ENCODE results near the gene ITM2C.

The ITM2C gene

DNA sequence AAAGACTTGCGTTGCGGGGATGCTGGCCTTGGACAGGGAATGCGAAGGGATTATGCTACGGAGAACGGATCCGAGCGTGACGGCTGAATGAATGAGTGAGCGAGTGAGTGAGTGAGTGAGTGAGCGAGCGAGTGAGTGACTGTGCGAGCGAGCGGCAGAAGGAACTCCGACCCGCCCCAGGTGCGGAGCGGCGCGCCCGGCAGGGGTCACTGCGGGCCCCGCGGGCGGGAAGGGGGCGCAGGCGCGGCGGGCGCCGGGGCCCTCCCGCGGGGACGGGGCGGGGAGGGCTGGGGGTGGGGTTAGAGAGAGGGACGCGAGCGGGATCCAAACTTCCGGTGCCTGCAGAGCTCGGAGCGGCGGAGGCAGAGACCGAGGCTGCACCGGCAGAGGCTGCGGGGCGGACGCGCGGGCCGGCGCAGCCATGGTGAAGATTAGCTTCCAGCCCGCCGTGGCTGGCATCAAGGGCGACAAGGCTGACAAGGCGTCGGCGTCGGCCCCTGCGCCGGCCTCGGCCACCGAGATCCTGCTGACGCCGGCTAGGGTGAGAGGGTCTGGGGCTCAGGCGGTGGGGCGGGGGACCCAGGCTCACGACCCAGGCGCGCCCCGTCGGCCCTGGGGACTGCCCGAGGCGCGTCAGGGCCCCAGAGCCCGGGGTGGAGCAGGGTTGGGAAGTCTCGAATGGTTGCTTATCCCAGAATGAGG, at the start of gene ITM2C:
TSS of gene ITM2C (plus strand) at position 338 of the 702 bp plus-strand sequence. CDS start at position 422, 84 bp downstream.
- peak; percentile 71 for DNase-seq

DNA sequence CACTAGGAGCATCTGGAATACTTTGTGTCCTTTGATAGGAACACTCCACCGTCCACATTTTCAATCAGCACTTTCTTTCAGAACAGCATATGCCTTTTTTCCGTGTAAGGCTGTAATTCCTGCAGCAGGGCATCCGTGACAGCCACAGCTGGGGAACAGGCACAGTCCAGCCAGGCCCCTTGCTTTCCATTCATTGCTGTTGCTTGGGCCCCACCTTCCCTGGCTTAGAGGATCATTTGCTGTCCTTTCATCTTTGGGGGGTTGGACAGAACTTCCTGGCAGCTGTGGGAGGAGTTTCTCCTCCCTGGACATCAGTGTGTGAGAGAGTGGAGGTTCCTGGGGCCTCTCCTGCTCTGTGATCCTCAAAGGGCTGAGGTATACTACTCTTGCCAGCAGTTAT, 49.7 kb upstream of the ITM2C start:
- no peak for DNase-seq

DNA sequence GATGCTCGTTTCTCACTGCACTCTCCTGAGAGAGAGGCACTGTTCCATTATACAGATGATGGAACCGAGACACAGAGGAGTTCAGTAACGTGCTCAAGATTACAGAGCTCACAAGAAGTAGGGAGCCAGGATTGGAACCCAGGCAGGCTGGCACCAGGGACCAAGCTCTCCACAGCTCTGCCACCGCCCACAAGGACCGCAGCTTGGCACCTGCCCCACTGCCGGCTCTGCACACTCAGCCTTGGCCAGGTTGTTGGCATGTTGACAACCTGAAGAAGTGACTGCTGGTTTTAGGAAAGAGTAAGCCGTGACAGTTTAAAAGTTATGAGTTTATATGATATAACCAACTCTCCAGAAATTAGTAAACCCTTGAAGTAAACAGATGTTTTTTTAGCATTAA, 48.0 kb upstream of the ITM2C start:
- DNase-seq = no peak

GRCh38 chr2:230819433-230819832, 45.3 kb upstream of the ITM2C start:
- DNase-seq = no peak

GRCh38 chr2:230821261-230821990, 43.3 kb upstream of the ITM2C start:
- DNase-seq = no peak

GRCh38 chr2:230821991-230822520, 42.7 kb upstream of the ITM2C start:
- no peak for DNase-seq

DNA sequence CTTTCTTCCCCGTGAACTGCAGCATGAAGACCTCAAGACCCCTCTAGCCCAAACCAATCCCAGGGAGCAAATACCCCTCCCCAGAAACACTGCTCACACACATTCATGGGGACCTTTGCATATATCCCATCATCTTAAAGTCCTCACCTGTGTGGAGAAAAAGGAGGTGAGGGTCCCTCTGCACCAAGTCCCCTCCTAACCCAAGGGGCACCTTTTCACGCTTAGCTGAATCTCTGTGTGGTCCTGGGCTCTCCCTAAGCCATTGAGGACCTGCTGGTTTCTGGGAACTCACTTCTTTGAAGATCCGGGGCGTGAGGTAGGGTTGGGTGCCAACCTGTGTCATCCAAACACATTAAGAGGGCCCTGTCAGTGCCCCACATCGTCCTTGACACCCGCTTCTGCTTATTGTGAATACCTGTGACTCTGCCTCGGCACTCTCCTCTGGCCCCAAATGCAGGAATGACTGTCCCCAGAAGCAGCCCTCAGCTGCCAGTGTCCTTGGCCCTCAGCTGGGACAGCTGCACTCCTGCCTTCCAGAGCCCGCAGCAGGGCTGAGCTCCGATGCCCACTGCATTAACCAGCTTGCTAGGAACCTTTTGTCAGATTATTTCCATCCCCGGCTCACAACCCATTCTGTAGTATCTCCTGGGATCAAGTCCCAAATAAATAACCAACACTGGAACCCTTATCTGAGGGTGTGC, 41.3 kb upstream of the ITM2C start:
- no peak for DNase-seq

DNA sequence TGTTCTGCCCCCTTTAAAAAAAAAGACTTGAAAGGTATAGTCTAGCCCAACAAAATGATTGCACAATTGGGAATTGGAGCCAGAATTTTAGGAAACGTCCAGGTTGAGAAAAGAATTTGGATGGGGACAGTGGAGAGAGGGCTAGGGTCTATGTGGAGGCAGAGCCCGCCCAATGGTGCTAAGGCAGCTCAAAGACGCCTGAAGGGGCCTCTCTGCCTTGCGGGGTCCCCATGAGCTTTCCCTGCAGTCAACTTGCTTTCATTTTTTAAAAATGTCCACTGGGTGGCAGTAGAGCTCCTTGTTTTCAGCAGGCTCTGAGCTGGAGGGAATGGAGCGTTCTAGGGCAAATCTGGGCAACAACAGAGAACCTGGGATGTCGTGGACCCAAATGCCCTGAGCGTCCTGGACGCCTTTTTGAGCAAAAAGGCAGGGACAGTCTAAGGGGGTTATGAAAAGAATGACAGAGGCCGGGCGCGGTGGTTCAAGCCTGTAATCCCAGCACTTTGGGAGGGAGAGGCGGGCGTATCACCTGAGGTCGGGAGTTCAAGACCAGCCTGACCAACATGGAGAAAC, 40.2 kb upstream of the ITM2C start:
- DNase-seq = peak; percentile 55

DNA sequence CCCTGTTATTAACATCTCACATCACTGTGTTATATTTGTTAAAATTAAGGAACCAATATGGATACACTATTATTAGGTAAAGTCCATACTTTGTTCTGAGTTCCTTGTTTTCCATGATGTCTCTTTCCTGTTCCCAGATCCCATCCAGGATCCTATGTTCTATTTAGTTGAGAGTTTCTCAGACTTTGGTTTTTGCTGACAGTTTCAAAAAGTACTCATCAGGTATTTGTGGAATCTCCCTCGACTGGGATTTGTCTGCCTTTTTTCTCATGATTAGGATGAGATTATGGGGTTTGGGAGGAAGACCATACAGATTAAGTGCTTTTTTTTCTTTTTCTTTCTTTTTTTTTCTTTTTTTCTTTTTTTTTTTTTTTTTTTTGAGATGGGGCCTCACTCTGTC, 39.4 kb upstream of the ITM2C start:
- DNase-seq = no peak

DNA sequence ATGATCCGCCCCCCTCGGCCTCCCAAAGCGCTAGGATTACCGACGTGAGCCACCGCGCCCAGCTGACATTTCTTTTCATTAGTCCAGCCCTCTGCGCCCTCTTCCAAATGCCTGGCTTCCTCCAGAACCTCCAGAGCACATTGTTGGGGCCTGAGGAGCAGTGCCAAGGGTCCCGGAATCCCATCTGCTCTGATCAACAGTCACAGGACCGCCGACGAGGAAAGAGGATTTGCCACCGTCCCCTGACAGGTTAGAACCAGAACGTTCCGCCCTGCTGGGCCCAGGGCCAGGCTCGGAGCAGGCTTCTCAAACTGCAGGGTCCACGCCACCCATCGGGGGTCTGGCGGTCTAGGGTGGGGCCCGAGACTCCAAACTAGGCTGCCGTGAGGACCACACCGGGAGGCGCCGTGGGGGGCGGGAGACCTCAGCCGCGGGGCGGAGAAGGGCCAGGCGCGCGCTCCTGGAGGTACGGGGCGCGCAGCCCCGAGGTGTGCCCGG, 36.9 kb upstream of the ITM2C start:
- DNase-seq = no peak

- DNase-seq = no peak
Measured at GRCh38 chr2:230828272-230828961, 36.3 kb upstream of the ITM2C start.

DNA sequence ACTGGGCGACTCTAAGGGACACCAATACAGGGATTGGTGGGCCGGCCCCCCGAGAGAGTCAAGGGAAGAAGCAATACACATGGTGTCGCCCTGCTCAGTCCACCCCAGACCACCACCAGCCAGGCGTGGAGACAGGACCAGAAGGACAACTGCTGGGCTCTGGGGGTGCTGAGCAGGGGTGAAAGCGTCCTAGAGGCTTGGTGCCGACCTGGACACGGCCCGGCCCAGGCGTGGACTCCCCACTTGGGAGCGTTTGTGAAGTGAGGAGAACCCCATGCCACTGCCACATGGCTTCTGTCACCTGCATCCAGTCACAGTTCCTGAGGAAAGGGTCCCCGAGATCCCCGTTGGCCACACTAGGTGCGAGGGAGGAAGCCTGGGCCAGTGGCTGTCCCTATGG, 35.4 kb upstream of the ITM2C start:
- no peak for DNase-seq

DNA sequence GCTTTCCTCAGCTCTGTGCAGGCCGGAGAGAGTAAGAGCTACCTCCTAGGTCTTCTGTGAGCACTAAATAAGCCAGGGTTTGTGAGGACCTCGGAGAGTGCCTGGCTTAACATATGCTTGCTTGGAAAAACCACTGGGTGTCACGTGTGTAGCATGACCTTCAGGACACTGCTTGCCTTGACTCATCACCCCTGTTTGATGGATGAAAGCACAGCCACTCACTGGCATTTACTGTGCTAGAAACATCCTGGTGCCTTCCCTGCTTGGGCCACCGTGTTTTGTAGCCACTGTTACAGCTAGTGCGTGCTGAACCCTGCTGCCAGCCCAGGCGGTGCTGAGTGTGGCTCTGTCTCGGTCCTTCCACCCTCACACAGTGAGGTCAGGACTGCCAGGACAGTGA, 34.8 kb upstream of the ITM2C start:
- no peak for DNase-seq

GRCh38 chr2:230830428-230830827, 34.3 kb upstream of the ITM2C start:
- DNase-seq = peak; percentile 37

- no peak for DNase-seq
Measured at GRCh38 chr2:230840301-230840700, 24.4 kb upstream of the ITM2C start.

DNA sequence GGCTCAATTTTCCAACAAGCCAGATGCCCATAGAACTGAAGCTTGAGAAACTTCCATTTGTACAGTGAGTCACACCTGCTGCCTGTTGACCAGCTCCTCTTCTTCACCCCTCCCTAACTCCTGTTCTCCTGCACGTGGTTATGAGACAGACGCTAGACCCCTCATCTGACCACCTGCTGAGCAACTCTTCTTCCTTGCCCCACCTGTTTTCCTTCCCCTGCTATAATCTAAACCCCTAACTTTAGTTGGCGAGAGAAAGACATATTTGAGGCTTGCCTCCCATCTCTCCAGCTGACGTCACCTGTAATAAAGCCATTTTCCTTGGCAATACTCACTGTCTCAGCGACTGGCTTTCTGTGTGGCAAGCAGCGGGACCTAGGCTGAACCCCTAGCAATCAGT, 22.3 kb upstream of the ITM2C start:
- no peak for DNase-seq

DNA sequence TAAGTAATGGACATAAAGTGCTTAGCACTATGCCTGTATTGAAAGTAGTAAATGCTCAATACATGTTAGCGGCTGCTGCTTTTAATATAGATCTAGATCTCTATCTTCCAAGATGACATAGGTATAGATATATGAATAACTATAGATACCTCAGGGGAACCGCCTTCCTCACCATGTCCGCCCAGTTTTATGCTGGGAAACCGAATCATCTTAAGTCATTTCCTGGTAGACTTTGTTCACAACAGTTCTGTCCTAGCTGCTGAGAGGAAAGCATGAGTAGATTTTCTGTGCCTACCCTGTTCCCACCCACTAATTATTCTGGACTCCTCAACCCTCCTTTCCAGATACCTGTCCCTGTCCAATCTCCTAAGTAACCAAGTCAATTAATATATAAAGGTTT, 21.6 kb upstream of the ITM2C start:
- no peak for DNase-seq

DNA sequence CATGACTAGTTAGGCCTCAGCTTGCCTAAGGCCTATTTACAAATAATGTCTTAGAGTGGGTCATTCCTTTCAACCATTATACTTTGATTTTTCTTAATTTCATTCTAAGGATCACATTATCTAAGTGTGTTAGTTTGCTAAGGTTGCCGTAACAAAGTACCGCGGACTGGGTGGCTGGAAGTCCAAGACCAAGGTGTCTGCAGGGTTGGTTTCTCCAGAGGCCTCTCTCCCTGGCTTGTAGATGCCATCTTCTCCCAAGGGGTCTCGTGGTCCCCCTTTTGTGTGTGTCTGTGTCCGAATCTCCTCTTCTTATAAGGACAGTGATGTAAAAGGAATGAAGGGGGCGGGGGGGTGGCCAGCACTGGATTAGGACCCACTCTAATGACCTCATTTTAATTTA, 18.4 kb upstream of the ITM2C start:
- no peak for DNase-seq

- peak; percentile 94 for DNase-seq
Measured at GRCh38 chr2:230847883-230848388, 16.8 kb upstream of the ITM2C start.

GRCh38 chr2:230849633-230850357, 14.9 kb upstream of the ITM2C start:
- DNase-seq = peak; percentile 73

DNA sequence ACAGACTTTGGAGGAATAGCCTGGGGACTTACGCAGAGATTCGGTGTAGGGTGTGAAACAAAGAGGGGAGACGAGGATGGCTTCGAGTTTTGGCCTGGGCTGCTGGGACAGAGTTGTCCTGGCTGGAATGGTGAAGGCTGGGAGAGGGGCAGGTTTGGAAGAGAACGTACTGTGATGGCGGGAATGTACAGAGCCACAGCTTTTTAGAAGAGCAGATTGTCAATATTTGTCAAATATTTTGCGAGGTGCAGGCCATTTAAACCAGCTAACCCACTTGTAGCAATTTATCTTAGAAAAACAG, 14.4 kb upstream of the ITM2C start:
- no peak for DNase-seq

GRCh38 chr2:230852113-230852512, 12.6 kb upstream of the ITM2C start:
- DNase-seq = no peak
